HEK293 (cell line): ENCODE measurements around the gene POR.

ENCODE experiments used
- CTCF ChIA-PET: fragments of 350-600 bp; formaldehyde crosslinking; extraction: SDS; loops from one replicate; lab custom pipeline; 2021; ENCODE audit warnings: antibody characterized with exemption; lab: Yijun Ruan, JAX
- POLR2A ChIA-PET: fragments of 300-600 bp; formaldehyde crosslinking; extraction: SDS; loops from one replicate; lab custom pipeline; 2020; ENCODE audit warnings: antibody characterized with exemption, inconsistent platforms; lab: Yijun Ruan, JAX
- H3K27ac ChIP-seq: fragments of 200-500 bp; sonication (Bioruptor generic); 2 replicates; pipeline ENCODE4 v1.5.1; 2014; ENCODE audit warnings: low read depth, low read length, control low read depth, inconsistent platforms; ENCODE audit errors: extremely low read depth
- H3K36me3 ChIP-seq, 2 experiments: fragments of 200-500 bp in 1 of 2; sonication (Bioruptor generic) in 1 of 2; 1 replicate in 1 of 2; 2 replicates in 1 of 2; pipeline ENCODE4 v1.5.1; 2014 to 2017; ENCODE audit warnings: inconsistent platforms in 2 of 2, low read length in 2 of 2; ENCODE audit not compliant: control insufficient read depth in 2 of 2, insufficient read depth in 1 of 2
- H3K4me1 ChIP-seq: fragments of 200-500 bp; sonication (Bioruptor generic); 2 replicates; pipeline ENCODE4 v1.5.1; 2014; ENCODE audit warnings: mild to moderate bottlenecking, low read length, inconsistent platforms; ENCODE audit not compliant: control insufficient read depth, insufficient read depth
- H3K4me3 ChIP-seq: 2 replicates; pipeline ENCODE4 v1.5.1; 2011; ENCODE audit warnings: low read depth, mild to moderate bottlenecking, control low read depth, low read length, moderate library complexity
- H3K9me3 ChIP-seq: fragments of 200-500 bp; sonication (Bioruptor generic); 2 replicates; pipeline ENCODE4 v1.5.1; 2014; ENCODE audit warnings: low read depth, low read length, inconsistent platforms; ENCODE audit not compliant: control insufficient read depth, insufficient read depth
- EGR2 ChIP-seq: fragments of 450-650 bp; formaldehyde crosslinking; IDR thresholded peaks from 2 replicates; pipeline ENCODE4 v1.5.1; 2016; ENCODE audit warnings: low read depth, missing biosample characterization, missing genetic modification characterization
- SCRT2 ChIP-seq: fragments of 450-650 bp; formaldehyde crosslinking; IDR thresholded peaks from 2 replicates; pipeline ENCODE4 v1.5.1; 2016; ENCODE audit warnings: missing biosample characterization, missing genetic modification characterization
- SP2 ChIP-seq: fragments of 450-650 bp; formaldehyde crosslinking; IDR thresholded peaks from 2 replicates; pipeline ENCODE4 v1.5.1; 2016; ENCODE audit warnings: missing biosample characterization, missing genetic modification characterization
- YY1 ChIP-seq: fragments of 450-650 bp; formaldehyde crosslinking; IDR thresholded peaks from 2 replicates; pipeline ENCODE4 v1.5.1; 2018; ENCODE audit warnings: missing biosample characterization, missing genetic modification characterization
- ZBTB10 ChIP-seq: fragments of 450-650 bp; formaldehyde crosslinking; IDR thresholded peaks from 2 replicates; pipeline ENCODE4 v1.5.1; 2016; ENCODE audit warnings: missing biosample characterization, missing genetic modification characterization
- ZBTB20 ChIP-seq: fragments of 450-650 bp; formaldehyde crosslinking; IDR thresholded peaks from 2 replicates; pipeline ENCODE4 v1.5.1; 2016; ENCODE audit warnings: missing biosample characterization, missing genetic modification characterization
- ZFHX2 ChIP-seq: fragments of 450-650 bp; formaldehyde crosslinking; conservative IDR thresholded peaks from 2 replicates; pipeline ENCODE4 v1.5.1; 2016; ENCODE audit warnings: missing biosample characterization, missing genetic modification characterization
- ZIC2 ChIP-seq: fragments of 450-650 bp; formaldehyde crosslinking; IDR thresholded peaks from 2 replicates; pipeline ENCODE4 v1.5.1; 2016; ENCODE audit warnings: missing biosample characterization, missing genetic modification characterization
- ZNF10 ChIP-seq: fragments of 450-650 bp; formaldehyde crosslinking; IDR thresholded peaks from 2 replicates; pipeline ENCODE4 v1.5.1; 2017; ENCODE audit warnings: missing biosample characterization, missing genetic modification characterization
- ZNF121 ChIP-seq: fragments of 450-650 bp; formaldehyde crosslinking; IDR thresholded peaks from 2 replicates; pipeline ENCODE4 v1.5.1; 2016; ENCODE audit warnings: missing biosample characterization, missing genetic modification characterization
- ZNF302 ChIP-seq: fragments of 450-650 bp; formaldehyde crosslinking; IDR thresholded peaks from 2 replicates; pipeline ENCODE4 v1.5.1; 2016; ENCODE audit warnings: missing biosample characterization, missing genetic modification characterization, low read depth
- ZNF341 ChIP-seq: fragments of 450-650 bp; formaldehyde crosslinking; IDR thresholded peaks from 2 replicates; pipeline ENCODE4; 2016; ENCODE audit warnings: low read depth, missing biosample characterization, missing genetic modification characterization
- ZNF473 ChIP-seq: fragments of 450-650 bp; formaldehyde crosslinking; IDR thresholded peaks from 2 replicates; pipeline ENCODE4 v1.5.1; 2017; ENCODE audit warnings: missing biosample characterization, missing genetic modification characterization
- ZNF560 ChIP-seq: fragments of 450-650 bp; formaldehyde crosslinking; IDR thresholded peaks from 2 replicates; pipeline ENCODE4 v1.5.1; 2017; ENCODE audit warnings: missing biosample characterization, missing genetic modification characterization, borderline replicate concordance
- TF ChIP-seq, protein P1 (sequence below): fragments of 450-650 bp; formaldehyde crosslinking; IDR thresholded peaks from 2 replicates; pipeline ENCODE4 v1.5.1; 2016; ENCODE audit warnings: missing biosample characterization, missing genetic modification characterization
- TF ChIP-seq, protein P2 (sequence below): fragments of 450-650 bp; formaldehyde crosslinking; IDR thresholded peaks from 2 replicates; pipeline ENCODE4 v1.5.1; 2016; ENCODE audit warnings: missing biosample characterization, missing genetic modification characterization

POR gene

GRCh38 chr7:75928568-75928914 is 13.6 kb downstream of the POR start:
- Histone ChIP-seq H3K27ac (no peak overlapping the region), H3K36me3 (no peaks in the 10 kb centered on the region; a peak in 1 of 3 replicates), H3K9me3 (no peaks in the 10 kb centered on the region), H3K4me1 (no peaks in the 10 kb centered on the region), H3K4me3 (no peak overlapping the region)
- CTCF ChIA-PET, result interaction anchor here (0.5 to 1.0 kb wide), 3 partner anchors 18 to 27 kb away, joined by 3 read pairs; no protein-coding TSS in a partner anchor
- no peak for TF ChIP-seq ZNF473
- POLR2A ChIA-PET, result interaction anchor here (1.9 kb wide), 1 partner anchor 12 kb away, joined by 7 read pairs; no protein-coding TSS in a partner anchor

- POLR2A ChIA-PET, result interaction anchor here (1.1 kb wide), 1 partner anchor 16 kb away, joined by 3 read pairs; the partner anchor contains the start of gene POR
- Histone ChIP-seq H3K9me3 (no peaks in the 10 kb centered on the region), H3K4me3 (no peak overlapping the region), H3K4me1 (no peaks in the 10 kb centered on the region), H3K36me3 (no peaks in the 10 kb centered on the region; a peak in 1 of 3 replicates), H3K27ac (no peak overlapping the region)
- TF ChIP-seq EGR2, result peak; percentile 52; the same call in 1 of the 2 replicates
- TF ChIP-seq ZIC2 (tag by site-specific recombination), result peak; percentile 82
- TF ChIP-seq ZBTB10, result no peak
- peak; percentile 61 for TF ChIP-seq ZFHX2
- no peak for TF ChIP-seq YY1
- peak; percentile 50; the same call in 1 of the 2 replicates for TF ChIP-seq SCRT2
- CTCF ChIA-PET, result interaction anchor here (0.6 kb wide), 1 partner anchor 17 kb away, joined by 4 read pairs; no protein-coding TSS in a partner anchor
Observed at GRCh38 chr7:75931680-75932079, 16.7 kb downstream of the POR start.

GRCh38 chr7:75937958-75938786 is 23.2 kb downstream of the POR start:
- no peak overlapping the region for H3K4me3 ChIP-seq
- H3K27ac ChIP-seq, result no peak overlapping the region
- POLR2A ChIA-PET, result no interaction called here
- CTCF ChIA-PET, result interaction anchor here (0.6 kb wide), 1 partner anchor 353 kb away, joined by 3 read pairs; no protein-coding TSS in a partner anchor
- no peaks in the 10 kb centered on the region; a peak in 1 of 3 replicates for H3K36me3 ChIP-seq
- H3K4me1 ChIP-seq, result no peaks in the 10 kb centered on the region
- TF ChIP-seq ZNF302 (tag by site-specific recombination), result no peak
- TF ChIP-seq, protein P1, sequence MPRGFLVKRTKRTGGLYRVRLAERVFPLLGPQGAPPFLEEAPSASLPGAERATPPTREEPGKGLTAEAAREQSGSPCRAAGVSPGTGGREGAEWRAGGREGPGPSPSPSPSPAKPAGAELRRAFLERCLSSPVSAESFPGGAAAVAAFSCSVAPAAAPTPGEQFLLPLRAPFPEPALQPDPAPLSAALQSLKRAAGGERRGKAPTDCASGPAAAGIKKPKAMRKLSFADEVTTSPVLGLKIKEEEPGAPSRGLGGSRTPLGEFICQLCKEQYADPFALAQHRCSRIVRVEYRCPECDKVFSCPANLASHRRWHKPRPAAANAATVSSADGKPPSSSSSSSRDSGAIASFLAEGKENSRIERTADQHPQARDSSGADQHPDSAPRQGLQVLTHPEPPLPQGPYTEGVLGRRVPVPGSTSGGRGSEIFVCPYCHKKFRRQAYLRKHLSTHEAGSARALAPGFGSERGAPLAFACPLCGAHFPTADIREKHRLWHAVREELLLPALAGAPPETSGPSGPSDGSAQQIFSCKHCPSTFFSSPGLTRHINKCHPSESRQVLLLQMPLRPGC, result no peak
- TF ChIP-seq, protein P2, sequence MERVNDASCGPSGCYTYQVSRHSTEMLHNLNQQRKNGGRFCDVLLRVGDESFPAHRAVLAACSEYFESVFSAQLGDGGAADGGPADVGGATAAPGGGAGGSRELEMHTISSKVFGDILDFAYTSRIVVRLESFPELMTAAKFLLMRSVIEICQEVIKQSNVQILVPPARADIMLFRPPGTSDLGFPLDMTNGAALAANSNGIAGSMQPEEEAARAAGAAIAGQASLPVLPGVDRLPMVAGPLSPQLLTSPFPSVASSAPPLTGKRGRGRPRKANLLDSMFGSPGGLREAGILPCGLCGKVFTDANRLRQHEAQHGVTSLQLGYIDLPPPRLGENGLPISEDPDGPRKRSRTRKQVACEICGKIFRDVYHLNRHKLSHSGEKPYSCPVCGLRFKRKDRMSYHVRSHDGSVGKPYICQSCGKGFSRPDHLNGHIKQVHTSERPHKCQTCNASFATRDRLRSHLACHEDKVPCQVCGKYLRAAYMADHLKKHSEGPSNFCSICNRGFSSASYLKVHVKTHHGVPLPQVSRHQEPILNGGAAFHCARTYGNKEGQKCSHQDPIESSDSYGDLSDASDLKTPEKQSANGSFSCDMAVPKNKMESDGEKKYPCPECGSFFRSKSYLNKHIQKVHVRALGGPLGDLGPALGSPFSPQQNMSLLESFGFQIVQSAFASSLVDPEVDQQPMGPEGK, result peak; percentile 42; the same call in 1 of the 2 replicates
- TF ChIP-seq ZNF121 (tag by site-specific recombination), result 0 out of 2 replicates have a peak, but pooled peaks have one; percentile 52
- no peak for TF ChIP-seq ZNF560 (tag by site-specific recombination)
- TF ChIP-seq ZNF341 (tag by site-specific recombination), result peak; percentile 50
- TF ChIP-seq ZBTB20 (tag by site-specific recombination), result no peak
- no peak for TF ChIP-seq SP2
- TF ChIP-seq ZNF10 (tag by site-specific recombination), result no peak
- H3K9me3 ChIP-seq, result no peaks in the 10 kb centered on the region
